ENCODE measurements around the gene PABPN1. TPM values are rescaled to one million over a fixed set of nuclear protein-coding genes. Genes with fewer than 3 reads are reported as not detected.

PABPN1 gene
- total and polyA plus RNA-seq, 2 of the 13 experiments (the other 11 are each of a cell fraction or from before 2014, with no cell fraction given): 233 to 524 TPM

DNA sequence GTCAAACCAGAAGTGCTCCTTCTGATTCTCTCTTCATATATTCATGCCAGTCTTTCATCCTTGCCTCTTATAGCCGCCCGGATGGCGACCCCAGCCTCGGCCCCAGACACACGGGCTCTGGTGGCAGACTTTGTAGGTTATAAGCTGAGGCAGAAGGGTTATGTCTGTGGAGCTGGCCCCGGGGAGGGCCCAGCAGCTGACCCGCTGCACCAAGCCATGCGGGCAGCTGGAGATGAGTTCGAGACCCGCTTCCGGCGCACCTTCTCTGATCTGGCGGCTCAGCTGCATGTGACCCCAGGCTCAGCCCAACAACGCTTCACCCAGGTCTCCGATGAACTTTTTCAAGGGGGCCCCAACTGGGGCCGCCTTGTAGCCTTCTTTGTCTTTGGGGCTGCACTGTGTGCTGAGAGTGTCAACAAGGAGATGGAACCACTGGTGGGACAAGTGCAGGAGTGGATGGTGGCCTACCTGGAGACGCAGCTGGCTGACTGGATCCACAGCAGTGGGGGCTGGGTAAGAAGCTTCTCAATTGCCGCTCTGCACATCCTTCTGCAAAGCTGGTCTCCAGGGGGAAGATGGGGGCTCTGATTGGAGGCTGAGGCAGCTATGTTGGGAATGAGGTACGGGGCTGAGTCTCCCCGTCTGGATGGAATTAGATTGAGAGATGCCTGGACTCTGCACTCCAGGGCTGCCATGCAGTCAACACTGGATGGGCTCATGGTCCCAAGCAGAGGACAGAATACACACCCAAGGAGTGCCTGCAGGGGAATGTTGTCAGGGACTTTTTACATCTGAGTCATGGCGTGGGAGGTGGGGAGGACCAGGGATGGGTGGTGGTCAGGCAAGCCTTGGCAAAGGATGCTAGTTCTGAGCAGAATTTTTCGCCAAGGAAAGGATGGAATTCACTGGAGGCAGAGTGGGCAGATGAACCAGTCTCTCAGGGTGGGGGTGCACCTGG is 13.3 kb upstream of the PABPN1 start (continued):
- TF ChIP-seq, protein P1, sequence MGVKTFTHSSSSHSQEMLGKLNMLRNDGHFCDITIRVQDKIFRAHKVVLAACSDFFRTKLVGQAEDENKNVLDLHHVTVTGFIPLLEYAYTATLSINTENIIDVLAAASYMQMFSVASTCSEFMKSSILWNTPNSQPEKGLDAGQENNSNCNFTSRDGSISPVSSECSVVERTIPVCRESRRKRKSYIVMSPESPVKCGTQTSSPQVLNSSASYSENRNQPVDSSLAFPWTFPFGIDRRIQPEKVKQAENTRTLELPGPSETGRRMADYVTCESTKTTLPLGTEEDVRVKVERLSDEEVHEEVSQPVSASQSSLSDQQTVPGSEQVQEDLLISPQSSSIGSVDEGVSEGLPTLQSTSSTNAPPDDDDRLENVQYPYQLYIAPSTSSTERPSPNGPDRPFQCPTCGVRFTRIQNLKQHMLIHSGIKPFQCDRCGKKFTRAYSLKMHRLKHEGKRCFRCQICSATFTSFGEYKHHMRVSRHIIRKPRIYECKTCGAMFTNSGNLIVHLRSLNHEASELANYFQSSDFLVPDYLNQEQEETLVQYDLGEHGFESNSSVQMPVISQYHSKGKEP (CRISPR knock-in tag; IDR thresholded peaks at IDR 0.05): no peak
- TF ChIP-seq ZNF260 (CRISPR knock-in tag; IDR thresholded peaks at IDR 0.05; ENCODE audit: borderline replicate concordance, low read depth) (no peak), ZNF12 (CRISPR knock-in tag; IDR thresholded peaks at IDR 0.05) (no peak), ETV5 (CRISPR knock-in tag; IDR thresholded peaks at IDR 0.05; ENCODE audit: borderline replicate concordance) (no peak), POLR2A (IDR thresholded peaks at IDR 0.05; ENCODE audit: insufficient read depth in 1 of 2, low read depth in 2 of 2, low read length in 2 of 2) (no peak), FOXK2 (IDR thresholded peaks at IDR 0.05) (no peak), ESRRA (CRISPR knock-in tag; IDR thresholded peaks at IDR 0.05; ENCODE audit: low read depth) (no peak), ZNF776 (CRISPR knock-in tag; IDR thresholded peaks at IDR 0.05) (no peak), ATAD3A (CRISPR knock-in tag; IDR thresholded peaks at IDR 0.05) (no peak), ZNF367 (CRISPR knock-in tag; IDR thresholded peaks at IDR 0.05; ENCODE audit: borderline replicate concordance) (no peak), RFX5 (IDR thresholded peaks at IDR 0.05; ENCODE audit: low read depth, low read length) (no peak), EP300 (IDR thresholded peaks at IDR 0.05; ENCODE audit: low read depth in 2 of 2, low read length in 2 of 2) (no peak), EP300 (CRISPR knock-in tag; IDR thresholded peaks at IDR 0.05; ENCODE audit: borderline replicate concordance) (no peak), SUZ12 (IDR thresholded peaks at IDR 0.05; ENCODE audit: low read depth, low read length) (no peak), XRCC5 (optimal IDR thresholded peaks at IDR 0.05; ENCODE audit: low read length) (no peak), ZZZ3 (CRISPR knock-in tag; IDR thresholded peaks at IDR 0.05; ENCODE audit: borderline replicate concordance) (0 out of 2 replicates have a peak, but pooled peaks have one; percentile 22), ZNF577 (CRISPR knock-in tag; IDR thresholded peaks at IDR 0.05; ENCODE audit: borderline replicate concordance, low read depth) (no peak), STAT5B (CRISPR knock-in tag; IDR thresholded peaks at IDR 0.05) (no peak), MXD4 (CRISPR knock-in tag; IDR thresholded peaks at IDR 0.05) (no peak)
- TF ChIP-seq, protein P2, sequence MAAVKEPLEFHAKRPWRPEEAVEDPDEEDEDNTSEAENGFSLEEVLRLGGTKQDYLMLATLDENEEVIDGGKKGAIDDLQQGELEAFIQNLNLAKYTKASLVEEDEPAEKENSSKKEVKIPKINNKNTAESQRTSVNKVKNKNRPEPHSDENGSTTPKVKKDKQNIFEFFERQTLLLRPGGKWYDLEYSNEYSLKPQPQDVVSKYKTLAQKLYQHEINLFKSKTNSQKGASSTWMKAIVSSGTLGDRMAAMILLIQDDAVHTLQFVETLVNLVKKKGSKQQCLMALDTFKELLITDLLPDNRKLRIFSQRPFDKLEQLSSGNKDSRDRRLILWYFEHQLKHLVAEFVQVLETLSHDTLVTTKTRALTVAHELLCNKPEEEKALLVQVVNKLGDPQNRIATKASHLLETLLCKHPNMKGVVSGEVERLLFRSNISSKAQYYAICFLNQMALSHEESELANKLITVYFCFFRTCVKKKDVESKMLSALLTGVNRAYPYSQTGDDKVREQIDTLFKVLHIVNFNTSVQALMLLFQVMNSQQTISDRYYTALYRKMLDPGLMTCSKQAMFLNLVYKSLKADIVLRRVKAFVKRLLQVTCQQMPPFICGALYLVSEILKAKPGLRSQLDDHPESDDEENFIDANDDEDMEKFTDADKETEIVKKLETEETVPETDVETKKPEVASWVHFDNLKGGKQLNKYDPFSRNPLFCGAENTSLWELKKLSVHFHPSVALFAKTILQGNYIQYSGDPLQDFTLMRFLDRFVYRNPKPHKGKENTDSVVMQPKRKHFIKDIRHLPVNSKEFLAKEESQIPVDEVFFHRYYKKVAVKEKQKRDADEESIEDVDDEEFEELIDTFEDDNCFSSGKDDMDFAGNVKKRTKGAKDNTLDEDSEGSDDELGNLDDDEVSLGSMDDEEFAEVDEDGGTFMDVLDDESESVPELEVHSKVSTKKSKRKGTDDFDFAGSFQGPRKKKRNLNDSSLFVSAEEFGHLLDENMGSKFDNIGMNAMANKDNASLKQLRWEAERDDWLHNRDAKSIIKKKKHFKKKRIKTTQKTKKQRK (IDR thresholded peaks at IDR 0.05; ENCODE audit: low read length): no peak
- TF ChIP-seq, protein P3, sequence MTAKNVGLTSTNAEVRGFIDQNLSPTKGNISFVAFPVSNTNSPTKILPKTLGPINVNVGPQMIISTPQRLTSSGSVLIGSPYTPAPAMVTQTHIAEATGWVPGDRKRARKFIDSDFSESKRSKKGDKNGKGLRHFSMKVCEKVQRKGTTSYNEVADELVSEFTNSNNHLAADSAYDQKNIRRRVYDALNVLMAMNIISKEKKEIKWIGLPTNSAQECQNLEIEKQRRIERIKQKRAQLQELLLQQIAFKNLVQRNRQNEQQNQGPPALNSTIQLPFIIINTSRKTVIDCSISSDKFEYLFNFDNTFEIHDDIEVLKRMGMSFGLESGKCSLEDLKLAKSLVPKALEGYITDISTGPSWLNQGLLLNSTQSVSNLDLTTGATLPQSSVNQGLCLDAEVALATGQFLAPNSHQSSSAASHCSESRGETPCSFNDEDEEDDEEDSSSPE (CRISPR knock-in tag; IDR thresholded peaks at IDR 0.05): no peak
- TF ChIP-seq, protein P4, sequence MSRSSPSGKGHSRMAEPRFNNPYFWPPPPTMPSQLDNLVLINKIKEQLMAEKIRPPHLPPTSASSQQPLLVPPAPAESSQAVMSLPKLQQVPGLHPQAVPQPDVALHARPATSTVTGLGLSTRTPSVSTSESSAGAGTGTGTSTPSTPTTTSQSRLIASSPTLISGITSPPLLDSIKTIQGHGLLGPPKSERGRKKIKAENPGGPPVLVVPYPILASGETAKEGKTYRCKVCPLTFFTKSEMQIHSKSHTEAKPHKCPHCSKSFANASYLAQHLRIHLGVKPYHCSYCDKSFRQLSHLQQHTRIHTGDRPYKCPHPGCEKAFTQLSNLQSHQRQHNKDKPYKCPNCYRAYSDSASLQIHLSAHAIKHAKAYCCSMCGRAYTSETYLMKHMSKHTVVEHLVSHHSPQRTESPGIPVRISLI (CRISPR knock-in tag; IDR thresholded peaks at IDR 0.05; ENCODE audit: borderline replicate concordance): no peak
- TF ChIP-seq, protein P5, sequence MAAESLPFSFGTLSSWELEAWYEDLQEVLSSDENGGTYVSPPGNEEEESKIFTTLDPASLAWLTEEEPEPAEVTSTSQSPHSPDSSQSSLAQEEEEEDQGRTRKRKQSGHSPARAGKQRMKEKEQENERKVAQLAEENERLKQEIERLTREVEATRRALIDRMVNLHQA (CRISPR knock-in tag; IDR thresholded peaks at IDR 0.05): no peak
